Endodermal cell (in vitro differentiated cells): Measurements from ENCODE around the gene ADCY3. TPM values are rescaled to one million over a fixed set of nuclear protein-coding genes. Genes with fewer than 3 reads are reported as not detected.

Experiments used
- DNase-seq: peaks from one replicate; pipeline ENCODE4 v3.0.0-alpha.2; 2017
- H3K27ac ChIP-seq: 2 replicates; pipeline ENCODE4 v1.5.1; 2013; ENCODE audit warnings: mild to moderate bottlenecking, low read depth, low read length, moderate library complexity
- H3K27me3 ChIP-seq: 2 replicates; pipeline ENCODE4 v1.6.1; 2013; ENCODE audit warnings: mild to moderate bottlenecking, low read length, moderate library complexity; ENCODE audit not compliant: insufficient read depth, control insufficient read depth, poor library complexity, severe bottlenecking
- H3K36me3 ChIP-seq: 2 replicates; pipeline ENCODE4 v1.7.0; 2013; ENCODE audit warnings: mild to moderate bottlenecking, low read length, moderate library complexity; ENCODE audit not compliant: control insufficient read depth, insufficient read depth
- H3K4me1 ChIP-seq: one replicate; pipeline ENCODE4 v1.7.0; 2013; ENCODE audit warnings: low read length; ENCODE audit not compliant: control insufficient read depth, insufficient read depth
- H3K4me3 ChIP-seq: 2 replicates; pipeline ENCODE4 v1.5.1; 2013; ENCODE audit warnings: mild to moderate bottlenecking, low read length, moderate library complexity
- H3K9ac ChIP-seq: 2 replicates; pipeline ENCODE4 v1.6.1; 2013; ENCODE audit warnings: mild to moderate bottlenecking, low read length, moderate library complexity; ENCODE audit not compliant: poor library complexity, severe bottlenecking; ENCODE audit errors: extremely low read depth
- H3K9me3 ChIP-seq: 2 replicates; pipeline ENCODE4 v1.6.1; 2013; ENCODE audit warnings: mild to moderate bottlenecking, low read length, moderate library complexity; ENCODE audit not compliant: control insufficient read depth
- H3K27ac Mint-ChIP-seq: 2 replicates; pipeline ENCODE4 v1.8.0; 2020; ENCODE audit warnings: mixed read lengths
- H3K27me3 Mint-ChIP-seq: 2 replicates; pipeline ENCODE4 v1.8.0; 2021; ENCODE audit warnings: mild to moderate bottlenecking, mixed read lengths; ENCODE audit not compliant: insufficient read depth
- H3K36me3 Mint-ChIP-seq: 2 replicates; pipeline ENCODE4 v1.8.0; 2020; ENCODE audit warnings: low read depth, mixed read lengths
- H3K4me1 Mint-ChIP-seq: 2 replicates; pipeline ENCODE4 v1.8.0; 2020; ENCODE audit warnings: mixed read lengths
- H3K4me3 Mint-ChIP-seq: 2 replicates; pipeline ENCODE4 v1.8.0; 2020; ENCODE audit warnings: mild to moderate bottlenecking, moderate library complexity, mixed read lengths
- H3K9me3 Mint-ChIP-seq: 2 replicates; pipeline ENCODE4 v1.8.0; 2020; ENCODE audit warnings: mild to moderate bottlenecking, mixed read lengths
- CTCF ChIP-seq: fragments of 200-600 bp; sonication (generic); conservative IDR thresholded peaks from 2 replicates; pipeline ENCODE4 v1.5.0; 2021; ENCODE audit warnings: antibody characterized with exemption, mild to moderate bottlenecking
- WGBS, 2 experiments: methylation state at CpG; one replicate each; pipeline versions ENCODE4 v1.1.5 to v1.1.7; 2013; ENCODE audit warnings: missing lambda C conversion rate in 2 of 2, mixed read lengths in 1 of 2; ENCODE audit not compliant: insufficient coverage in 1 of 2, insufficient read length in 1 of 2; 5-methylcytosine and 5-hydroxymethylcytosine counted together
- total RNA-seq, 2 donors: library from RNA; stranded (reverse); fragmentation: NEBNext Ultra II Directional in 1 of 2; extraction: Animal tissue kit (Norgen Biotek cat#: 25700) in 1 of 2; gene quantifications; 2 replicates in 1 of 2; 3 replicates in 1 of 2; pipeline ENCODE4 v1.2.1, GENCODE V29; 2021

The ADCY3 gene
- total RNA-seq, 2 donors from 2014 or later, result 29.8 to 41.2 TPM

GRCh38 chr2:24797644-24798043 is 122.4 kb downstream of the ADCY3 start:
- DNase-seq, result no peak
- peaks cover 13% of the 10 kb centered on the region for H3K4me1 Mint-ChIP-seq
- WGBS, 2 experiments, result 92 to 95% methylated on average over 2 of the region's 2 CpGs
- H3K4me3 ChIP-seq, result no peak overlapping the region
- H3K9me3 ChIP-seq, result peaks cover 17% of the 10 kb centered on the region
- H3K9ac ChIP-seq, result no peak overlapping the region
- H3K36me3 Mint-ChIP-seq, result peaks cover 57% of the 10 kb centered on the region
- H3K4me3 Mint-ChIP-seq, result no peak overlapping the region
- no peak overlapping the region for H3K27ac ChIP-seq
- no peaks in the 10 kb centered on the region for H3K27me3 ChIP-seq
- peaks cover 22% of the 10 kb centered on the region for H3K9me3 Mint-ChIP-seq
- no peak for TF ChIP-seq CTCF
- H3K4me1 ChIP-seq, result no peaks in the 10 kb centered on the region
- H3K36me3 ChIP-seq, result peaks cover 41% of the 10 kb centered on the region
- H3K27ac Mint-ChIP-seq, result no peak overlapping the region
- no peaks in the 10 kb centered on the region for H3K27me3 Mint-ChIP-seq

GRCh38 chr2:24793761-24794435 is 126.1 kb downstream of the ADCY3 start:
- peak overlapping the region; percentile 100 for H3K27ac Mint-ChIP-seq
- Histone ChIP-seq H3K9ac (peak overlapping the region; percentile 87), H3K36me3 (peaks cover 36% of the 10 kb centered on the region), H3K4me1 (no peaks in the 10 kb centered on the region), H3K27ac (peak overlapping the region; percentile 95), H3K27me3 (no peaks in the 10 kb centered on the region), H3K4me3 (peak overlapping the region; percentile 93), H3K9me3 (peaks cover 8% of the 10 kb centered on the region)
- no peaks in the 10 kb centered on the region for H3K9me3 Mint-ChIP-seq
- TF ChIP-seq CTCF, result no peak
- H3K4me1 Mint-ChIP-seq, result peaks cover 31% of the 10 kb centered on the region
- H3K36me3 Mint-ChIP-seq, result peaks cover 37% of the 10 kb centered on the region
- no peaks in the 10 kb centered on the region for H3K27me3 Mint-ChIP-seq
- peak overlapping the region; percentile 97 for H3K4me3 Mint-ChIP-seq
- WGBS, 2 experiments, result 0 to 3% methylated on average over 9 to 14 of the region's 14 CpGs
- DNase-seq, result no peak

GRCh38 chr2:24792874-24793760 is 126.9 kb downstream of the ADCY3 start, which contains the start of the genes CENPO and PTRHD1:
Gene CENPO (plus strand): TSS chr2:24793425. CDS start chr2:24793920, 495 bp downstream.
Gene PTRHD1 (minus strand): TSS chr2:24793391. CDS start chr2:24793377, 14 bp downstream.
- H3K9me3 ChIP-seq, result peaks cover 6% of the 10 kb centered on the region
- Mint-ChIP-seq H3K4me3 (peak within 1 kb of the TSS; percentile 97), H3K9me3 (no peaks in the 10 kb centered on the region), H3K4me1 (peaks cover 31% of the 10 kb centered on the region), H3K27me3 (no peaks in the 10 kb centered on the region), H3K27ac (peak within 1 kb of the TSS; percentile 100), H3K36me3 (peaks cover 38% of the 10 kb centered on the region)
- H3K27me3 ChIP-seq, result no peaks in the 10 kb centered on the region
- peak within 1 kb of the TSS; percentile 93 for H3K4me3 ChIP-seq
- peak within 1 kb of the TSS; percentile 87 for H3K9ac ChIP-seq
- H3K36me3 ChIP-seq, result peaks cover 35% of the 10 kb centered on the region
- no peaks in the 10 kb centered on the region for H3K4me1 ChIP-seq
- peak within 1 kb of the TSS; percentile 95 for H3K27ac ChIP-seq
- DNase-seq, result peak; percentile 98
- TF ChIP-seq CTCF, result peak; percentile 60
- WGBS, 2 experiments, result 0% methylated on average over 24 to 74 of the region's 74 CpGs
